Fibroblast of skin of left quadriceps (primary cell): ENCODE results near the gene PARK7.
"Not testable (repeated sequence)": the region's sequence is repeated elsewhere in the genome, so short reads cannot be mapped to it uniquely, and the experiment has no call there.

ENCODE experiments used
- DNase-seq, 2 experiments: peaks; one replicate each; pipeline ENCODE4 v3.0.0-alpha.2; 2013; ENCODE audit warnings: low read depth in 2 of 2

PARK7 gene

DNA sequence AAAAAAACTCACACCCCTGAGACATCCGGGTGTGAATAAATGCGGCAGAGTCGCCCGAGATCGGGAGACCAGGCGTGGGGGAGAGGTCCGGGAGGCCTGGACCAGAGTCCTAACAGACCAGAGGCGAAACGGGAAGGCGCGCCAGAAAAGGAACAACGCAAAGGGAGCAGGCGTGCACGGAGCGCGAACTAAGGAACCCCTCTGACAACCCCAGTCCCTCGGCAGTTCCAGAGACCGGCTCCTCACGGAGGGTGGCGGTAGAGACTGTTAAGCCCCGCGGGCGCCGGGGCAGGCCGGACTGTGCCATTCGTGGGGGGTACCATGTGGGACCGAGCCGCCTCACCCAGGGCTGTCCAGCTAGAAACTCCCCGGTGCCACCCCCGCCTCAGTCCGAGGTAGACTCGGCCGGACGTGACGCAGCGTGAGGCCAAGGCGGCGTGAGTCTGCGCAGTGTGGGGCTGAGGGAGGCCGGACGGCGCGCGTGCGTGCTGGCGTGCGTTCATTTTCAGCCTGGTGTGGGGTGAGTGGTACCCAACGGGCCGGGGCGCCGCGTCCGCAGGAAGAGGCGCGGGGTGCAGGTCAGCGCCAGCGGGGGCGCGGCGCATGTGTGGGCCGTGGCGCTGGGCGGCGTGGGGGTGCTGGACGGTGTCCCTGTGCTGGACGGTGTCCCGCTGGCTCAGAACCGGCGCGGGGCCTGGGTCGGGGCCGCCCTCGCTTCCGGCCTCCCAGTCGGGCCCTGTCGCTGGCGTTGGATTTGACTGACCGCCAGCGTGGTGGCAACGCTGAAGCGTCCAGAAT, at the start of gene PARK7:
PARK7 (plus strand) TSS at position 496 of the 798 bp plus-strand sequence. CDS start 1,075 bp downstream, outside the sequence.
- peak; percentile 98 to 99 for DNase-seq

- no peak for DNase-seq
These were observed 49.4 kb upstream of the PARK7 start for GRCh38 chr1:7912145-7912544.

- DNase-seq: no peak
These were observed 48.6 kb upstream of the PARK7 start for GRCh38 chr1:7912743-7913557.

- DNase-seq: no peak
These were observed 45.5 kb upstream of the PARK7 start for GRCh38 chr1:7915826-7916500.

DNA sequence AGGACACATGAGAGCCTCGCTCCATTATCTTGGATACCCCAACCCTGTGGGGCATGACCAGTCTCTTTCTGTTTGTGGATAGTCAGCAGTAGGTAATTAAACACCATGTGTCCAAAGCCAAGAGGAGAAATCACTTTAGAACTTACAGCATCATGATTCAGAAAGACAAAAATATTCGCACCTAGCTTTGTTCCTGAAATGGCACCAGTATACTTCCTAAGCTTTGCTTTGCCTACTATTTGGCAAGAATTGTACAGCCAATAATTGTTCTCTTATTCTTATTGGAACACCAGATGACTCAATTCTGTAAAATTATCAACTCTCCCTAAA, 45.0 kb upstream of the PARK7 start:
- no peak for DNase-seq

DNA sequence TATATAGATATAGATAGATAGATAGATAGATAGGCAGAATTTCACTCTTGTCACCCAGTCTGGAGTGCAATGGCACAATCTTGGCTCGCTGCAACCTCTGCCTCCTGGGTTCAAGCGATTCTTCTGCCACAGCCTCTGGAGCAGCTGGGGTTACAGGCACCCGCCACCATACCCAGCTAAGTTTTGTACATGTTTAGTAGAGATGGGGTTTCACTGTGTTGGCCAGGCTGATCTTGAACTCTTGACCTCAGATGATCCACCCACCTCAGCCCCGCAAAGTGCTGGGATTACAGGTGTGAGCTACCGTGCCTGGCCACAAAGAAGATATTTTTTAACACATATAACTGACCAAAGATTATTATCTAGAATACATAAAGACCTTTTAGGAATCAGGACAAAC, 43.5 kb upstream of the PARK7 start:
- not testable (repeated sequence) for DNase-seq

GRCh38 chr1:7919880-7920279, 41.6 kb upstream of the PARK7 start:
- DNase-seq: no peak

GRCh38 chr1:7921796-7922195, 39.7 kb upstream of the PARK7 start:
- no peak for DNase-seq

GRCh38 chr1:7922301-7922700, 39.2 kb upstream of the PARK7 start:
- DNase-seq: no peak

DNA sequence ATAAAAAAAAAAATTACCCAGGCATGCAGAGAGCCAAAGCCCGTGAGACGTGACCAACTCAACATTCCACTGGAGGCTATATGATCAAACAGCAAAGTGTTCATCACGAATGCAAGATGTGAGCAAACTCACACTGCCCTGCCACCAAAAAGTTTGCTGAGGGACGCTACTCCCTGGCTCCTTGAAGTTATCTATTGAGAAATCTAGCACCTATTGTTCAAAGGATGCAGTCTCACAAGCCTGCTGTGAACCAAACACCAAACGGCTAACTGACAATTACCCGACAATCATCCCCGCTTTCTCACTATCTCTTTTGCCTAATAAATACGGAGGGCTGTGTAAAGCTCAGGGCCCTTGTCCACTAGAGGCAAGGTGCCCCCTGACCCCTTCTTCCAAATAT, 34.5 kb upstream of the PARK7 start:
- DNase-seq: not testable (repeated sequence)

DNA sequence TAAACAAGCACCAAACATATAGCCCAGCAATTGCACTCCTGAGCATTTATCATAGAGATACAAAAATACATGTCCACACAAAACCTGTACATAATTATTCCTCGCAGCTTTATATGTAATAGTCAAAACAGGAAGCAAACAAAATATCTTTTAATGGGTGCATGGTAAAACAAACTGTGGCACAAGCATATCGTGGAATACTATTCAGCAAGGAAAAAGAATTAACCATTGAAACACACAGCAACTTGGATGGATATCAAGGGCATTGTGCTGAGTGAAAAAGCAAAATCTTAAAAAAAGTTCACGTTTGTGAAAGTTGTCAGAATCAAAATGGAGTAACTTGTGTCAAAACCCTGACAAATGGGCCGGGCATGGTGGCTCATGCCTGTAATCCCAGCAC, 33.3 kb upstream of the PARK7 start:
- no peak for DNase-seq

- no peak for DNase-seq
These were observed 31.9 kb upstream of the PARK7 start for GRCh38 chr1:7929637-7930036.

DNA sequence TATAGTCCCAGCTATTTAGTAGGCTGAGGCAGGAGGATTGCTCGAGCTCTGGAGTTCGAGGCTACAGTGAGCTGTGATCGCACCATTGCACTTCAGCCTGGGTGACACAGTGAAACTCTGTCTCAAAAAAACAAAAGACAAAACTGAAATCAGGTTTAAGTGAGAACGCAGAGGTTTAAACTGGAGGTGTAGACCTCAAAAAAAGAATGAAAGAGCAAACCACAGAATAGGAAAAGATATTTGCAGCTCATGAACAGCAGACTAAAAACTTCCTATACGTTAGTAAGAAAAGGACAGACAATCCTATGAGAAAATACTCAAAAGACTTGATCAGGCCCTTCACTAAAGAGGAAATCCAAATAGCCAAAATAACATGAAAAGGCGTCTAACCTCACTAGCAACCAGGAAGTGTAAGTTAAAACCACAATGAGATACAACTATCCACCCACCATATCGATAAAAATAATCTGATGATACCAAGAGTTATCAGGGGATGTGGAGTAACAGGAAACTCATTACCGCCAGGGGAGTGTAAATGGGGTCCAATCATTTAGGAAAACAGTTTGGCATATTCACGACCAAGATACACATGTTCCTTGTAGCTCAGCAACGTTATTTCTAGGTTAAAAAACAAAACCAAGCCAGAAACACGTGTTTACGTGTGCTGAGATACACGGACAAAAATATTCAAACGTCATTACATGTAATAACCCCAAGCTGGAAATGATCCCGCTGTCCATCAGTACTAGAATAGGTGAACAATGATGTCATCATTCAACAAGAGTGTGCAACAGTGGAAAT, 30.7 kb upstream of the PARK7 start:
- DNase-seq: no peak

DNA sequence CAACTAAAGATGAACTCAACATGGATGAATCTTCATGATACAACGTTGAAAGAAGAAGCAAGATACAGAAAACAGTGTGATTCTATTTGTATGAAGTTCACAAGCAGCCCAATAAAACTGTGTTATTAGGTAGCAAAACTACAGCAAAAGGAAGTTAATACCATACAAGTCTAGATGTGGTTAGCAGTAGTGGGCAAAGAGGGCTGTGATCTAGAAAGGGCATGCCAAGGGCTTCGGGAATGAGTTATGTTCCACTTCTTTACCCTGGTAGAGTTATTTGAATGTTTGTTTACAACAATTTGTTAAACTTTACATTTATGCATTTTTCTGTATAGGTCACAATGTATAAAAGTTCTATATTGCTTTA, 30.1 kb upstream of the PARK7 start:
- no peak for DNase-seq

DNA sequence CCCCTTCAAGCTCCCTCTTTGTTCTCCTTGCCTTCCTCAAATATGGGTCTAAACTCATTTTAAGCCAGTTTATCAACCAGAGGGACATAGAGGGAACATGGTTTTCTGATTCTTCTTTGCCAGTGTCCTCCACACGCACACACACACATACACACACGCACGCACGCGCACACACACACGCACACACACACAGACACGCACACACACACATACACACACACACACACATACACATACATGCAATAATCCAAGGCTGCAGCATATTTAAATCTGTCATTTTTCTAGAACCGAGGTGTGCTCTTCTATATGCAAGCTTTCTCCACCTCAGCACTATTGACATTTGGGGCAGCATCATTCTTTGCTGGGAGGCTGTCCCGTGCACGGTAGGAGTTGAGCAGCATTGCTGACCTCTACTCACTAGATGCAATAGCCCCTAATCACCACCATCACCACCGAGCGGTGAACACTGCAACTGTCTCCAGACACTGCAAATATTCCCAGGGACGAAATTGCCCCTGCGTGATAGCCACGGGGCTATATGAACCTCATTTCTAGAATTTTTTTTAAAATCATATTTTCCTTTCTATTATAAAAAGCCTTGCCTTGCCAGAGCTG, 28.9 kb upstream of the PARK7 start:
- no peak for DNase-seq

- DNase-seq: no peak
These were observed 23.4 kb upstream of the PARK7 start for GRCh38 chr1:7938070-7938469.

GRCh38 chr1:7940034-7940433, 21.5 kb upstream of the PARK7 start:
- DNase-seq: no peak

GRCh38 chr1:7940745-7941436, 20.6 kb upstream of the PARK7 start, which contains the start of gene TNFRSF9:
Gene TNFRSF9 (minus strand): TSS chr1:7940839. CDS start chr1:7939994, 845 bp downstream.
- no peak for DNase-seq

GRCh38 chr1:7941437-7941793, 20.1 kb upstream of the PARK7 start:
- no peak for DNase-seq

- no peak for DNase-seq
These were observed 19.1 kb upstream of the PARK7 start for GRCh38 chr1:7942214-7942921.
